ENCODE data around the gene OSBPL7. TPM values are rescaled to one million over a fixed set of nuclear protein-coding genes. Genes with fewer than 3 reads are reported as not detected.

OSBPL7 gene
- total RNA-seq, 4 donors from 2014 or later: 2.6 to 13.9 (median 4.6) TPM

DNA sequence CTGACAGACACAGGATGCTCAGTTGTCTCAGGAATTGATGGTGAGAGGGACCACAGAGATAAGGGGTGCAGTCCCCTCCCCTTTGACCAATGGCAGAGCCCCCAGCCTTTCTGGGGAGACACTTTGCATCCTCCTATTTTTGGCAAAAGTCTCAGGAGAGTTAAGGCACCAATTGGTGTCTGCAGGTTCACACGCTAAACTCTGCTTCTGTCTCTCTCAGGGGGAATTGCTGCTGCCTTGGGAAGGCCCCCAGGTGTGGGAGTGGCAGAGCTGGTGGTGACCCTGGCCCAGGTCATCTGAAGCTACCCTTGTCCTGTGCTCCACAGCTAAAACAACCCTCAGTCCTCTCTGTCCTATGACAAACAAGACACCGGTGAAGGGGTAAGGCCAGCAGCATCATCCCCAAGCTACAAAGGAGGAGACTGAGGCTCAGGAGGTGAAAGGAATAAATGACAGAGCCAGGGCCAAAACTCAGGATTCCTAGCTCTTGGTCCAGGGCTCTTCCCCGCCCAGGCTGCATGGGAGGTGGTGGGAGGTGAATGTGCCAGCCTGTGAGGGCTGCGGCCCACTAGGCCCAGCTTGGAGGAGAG, 20.3 kb downstream of the OSBPL7 start:
- DNase-seq (ENCODE audit: low spot score) (no peak), ATAC-seq (ENCODE audit: low FRiP score) (no peak)
- TF ChIP-seq, protein P1, sequence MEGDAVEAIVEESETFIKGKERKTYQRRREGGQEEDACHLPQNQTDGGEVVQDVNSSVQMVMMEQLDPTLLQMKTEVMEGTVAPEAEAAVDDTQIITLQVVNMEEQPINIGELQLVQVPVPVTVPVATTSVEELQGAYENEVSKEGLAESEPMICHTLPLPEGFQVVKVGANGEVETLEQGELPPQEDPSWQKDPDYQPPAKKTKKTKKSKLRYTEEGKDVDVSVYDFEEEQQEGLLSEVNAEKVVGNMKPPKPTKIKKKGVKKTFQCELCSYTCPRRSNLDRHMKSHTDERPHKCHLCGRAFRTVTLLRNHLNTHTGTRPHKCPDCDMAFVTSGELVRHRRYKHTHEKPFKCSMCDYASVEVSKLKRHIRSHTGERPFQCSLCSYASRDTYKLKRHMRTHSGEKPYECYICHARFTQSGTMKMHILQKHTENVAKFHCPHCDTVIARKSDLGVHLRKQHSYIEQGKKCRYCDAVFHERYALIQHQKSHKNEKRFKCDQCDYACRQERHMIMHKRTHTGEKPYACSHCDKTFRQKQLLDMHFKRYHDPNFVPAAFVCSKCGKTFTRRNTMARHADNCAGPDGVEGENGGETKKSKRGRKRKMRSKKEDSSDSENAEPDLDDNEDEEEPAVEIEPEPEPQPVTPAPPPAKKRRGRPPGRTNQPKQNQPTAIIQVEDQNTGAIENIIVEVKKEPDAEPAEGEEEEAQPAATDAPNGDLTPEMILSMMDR (IDR thresholded peaks at IDR 0.05): no peak

DNA sequence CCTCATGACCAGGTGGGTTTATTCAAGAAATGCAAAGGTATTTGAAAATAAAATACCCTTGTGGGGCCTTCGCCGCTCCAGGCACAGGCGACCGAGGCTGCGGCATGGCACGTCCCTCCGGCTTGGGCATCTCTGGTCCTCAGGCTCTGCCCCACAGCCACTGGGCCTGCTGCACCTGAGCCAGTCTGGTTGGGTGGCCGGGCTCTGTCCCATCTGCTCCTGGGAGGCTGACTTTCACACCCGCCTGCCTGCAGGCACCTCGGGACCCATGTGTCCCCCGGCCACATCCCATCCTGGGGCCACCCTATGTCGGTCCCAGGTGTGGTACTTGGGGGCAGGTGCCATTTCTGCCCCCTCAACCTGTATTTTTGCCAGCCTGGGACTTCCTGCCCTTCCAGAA, 20.9 kb downstream of the OSBPL7 start:
- no peak for DNase-seq (ENCODE audit: low spot score)
- TF ChIP-seq, protein P1 (IDR thresholded peaks at IDR 0.05): no peak
- no peak for ATAC-seq (ENCODE audit: low FRiP score)

DNA sequence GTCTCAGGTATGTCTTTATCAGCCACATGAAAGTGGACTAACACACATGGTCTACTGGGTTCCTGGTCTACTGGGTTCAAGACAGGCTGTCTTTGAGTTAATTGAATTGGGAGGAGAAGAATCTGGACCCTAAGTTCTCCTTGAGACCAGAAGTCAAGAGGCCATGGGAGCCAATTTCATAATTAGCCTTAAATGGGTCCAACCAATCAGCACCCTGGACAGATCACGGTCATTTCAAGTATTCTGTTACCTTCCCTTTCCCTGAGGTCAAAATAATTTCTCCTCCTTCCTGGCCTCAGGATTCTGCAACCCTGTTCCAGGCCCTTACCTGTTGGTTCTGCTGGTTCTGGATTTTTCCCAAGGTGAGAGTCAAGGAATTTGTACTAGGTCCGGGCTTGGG, 23.8 kb downstream of the OSBPL7 start:
- TF ChIP-seq, protein P1 (IDR thresholded peaks at IDR 0.05): no peak
- no peak for DNase-seq (ENCODE audit: low spot score)
- ATAC-seq (ENCODE audit: low FRiP score): no peak

DNA sequence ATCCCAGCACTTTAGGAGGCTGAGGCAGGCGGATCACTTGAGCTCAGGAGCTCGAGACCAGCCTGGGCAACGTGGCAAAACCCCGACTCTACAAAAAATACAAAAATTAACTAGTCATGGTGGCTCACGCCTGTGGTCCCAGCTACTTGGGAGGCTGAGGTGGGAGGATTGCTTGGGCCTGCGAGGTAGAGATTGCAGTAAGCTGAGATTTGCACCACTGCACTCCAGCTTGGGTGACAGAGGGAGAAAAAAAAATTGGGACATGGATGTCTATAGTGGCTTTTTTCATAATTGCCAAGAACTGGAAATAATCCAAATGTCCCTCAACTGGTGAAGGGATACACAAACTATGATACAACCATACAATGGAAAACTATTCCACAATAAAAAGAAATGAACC, 28.6 kb downstream of the OSBPL7 start:
- TF ChIP-seq, protein P1 (IDR thresholded peaks at IDR 0.05): no peak
- ATAC-seq (ENCODE audit: low FRiP score) (no peak), DNase-seq (ENCODE audit: low spot score) (no peak)

DNA sequence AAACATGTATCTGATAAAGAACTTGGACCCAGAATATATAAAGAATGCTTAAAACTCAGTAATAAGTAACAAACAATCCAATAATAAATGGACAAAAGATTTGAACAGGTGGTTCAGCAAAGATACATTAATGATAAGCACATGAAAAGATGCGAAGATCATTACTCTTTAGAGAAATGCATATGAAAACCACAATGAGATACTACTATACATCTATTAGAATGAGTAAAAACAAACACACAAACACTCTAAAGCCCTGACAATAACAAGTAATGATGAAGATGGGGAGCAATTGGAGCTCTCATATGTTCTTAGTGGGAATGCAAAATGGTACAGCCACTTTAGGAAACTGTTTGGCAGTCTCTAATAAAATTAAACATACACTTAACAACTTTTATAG, 29.1 kb downstream of the OSBPL7 start:
- TF ChIP-seq, protein P1 (IDR thresholded peaks at IDR 0.05): no peak
- DNase-seq (ENCODE audit: low spot score): no peak
- no peak for ATAC-seq (ENCODE audit: low FRiP score)

DNA sequence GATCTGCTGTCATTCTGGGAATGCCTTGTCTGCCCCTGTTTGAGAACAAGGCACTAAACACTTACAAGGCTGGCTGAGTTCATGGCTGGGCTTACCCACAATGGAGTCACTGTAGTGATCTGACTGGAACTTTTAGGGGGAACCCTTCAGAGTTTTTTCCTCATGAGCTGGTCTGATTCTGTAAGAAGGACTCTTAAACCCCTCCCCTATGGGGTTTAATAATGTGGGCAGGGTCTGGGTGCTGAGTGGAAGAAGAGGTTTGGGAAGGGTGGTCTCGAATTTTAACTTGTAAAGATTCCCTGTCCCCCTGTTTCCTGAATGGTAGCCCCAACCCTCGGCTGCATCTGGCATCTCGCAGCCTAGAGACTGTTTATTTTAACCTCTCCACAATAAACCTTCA, 30.6 kb downstream of the OSBPL7 start:
- ATAC-seq (ENCODE audit: low FRiP score) (no peak), DNase-seq (ENCODE audit: low spot score) (no peak)
- TF ChIP-seq, protein P1 (IDR thresholded peaks at IDR 0.05): no peak

All from omental fat pad (tissue), 4 donors.